SK-N-SH treated with all-trans-retinoic acid at 6 μM for 48 hours (cell line): ENCODE data around the gene ICE1.

Experiments used
- BACH2 ChIP-seq: fragments of 250-450 bp; sonication (Bioruptor Pico); IDR thresholded peaks from 2 replicates; pipeline ENCODE4 v1.9.0; 2021; ENCODE audit warnings: mild to moderate bottlenecking, borderline replicate concordance
- GLIS3 ChIP-seq: fragments of 250-450 bp; sonication (Bioruptor Pico); IDR thresholded peaks from 2 replicates; pipeline ENCODE4 v1.5.0; 2020; ENCODE audit warnings: mild to moderate bottlenecking, moderate library complexity
- ZFP3 ChIP-seq: fragments of 250-450 bp; sonication (Bioruptor Pico); IDR thresholded peaks from 2 replicates; pipeline ENCODE4 v1.5.0; 2020; ENCODE audit warnings: mild to moderate bottlenecking, moderate library complexity
- TF ChIP-seq, protein P1 (sequence below): fragments of 250-450 bp; sonication (Bioruptor Pico); IDR thresholded peaks from 2 replicates; pipeline ENCODE4 v1.5.0; 2020; ENCODE audit warnings: mild to moderate bottlenecking, moderate library complexity
- TF ChIP-seq, protein P2 (sequence below): fragments of 250-450 bp; sonication (Bioruptor Pico); IDR thresholded peaks from 2 replicates; pipeline ENCODE4 v1.8.0; 2020; ENCODE audit warnings: mild to moderate bottlenecking, moderate library complexity, borderline replicate concordance
- TF ChIP-seq, protein P3 (sequence below): fragments of 250-450 bp; sonication (Bioruptor Pico); IDR thresholded peaks from 2 replicates; pipeline ENCODE4 v1.5.1; 2020; ENCODE audit warnings: low read depth, mild to moderate bottlenecking, moderate library complexity
- TF ChIP-seq, protein P4 (sequence below): fragments of 250-450 bp; sonication (Bioruptor Pico); IDR thresholded peaks from 2 replicates; pipeline ENCODE4 v1.5.1; 2021; ENCODE audit warnings: mild to moderate bottlenecking, moderate library complexity

GRCh38 chr5:5374009-5374715, 48.3 kb upstream of the ICE1 start:
- TF ChIP-seq ZFP3 (no peak), GLIS3 (CRISPR knock-in tag) (no peak), BACH2 (no peak)
- TF ChIP-seq, protein P1, sequence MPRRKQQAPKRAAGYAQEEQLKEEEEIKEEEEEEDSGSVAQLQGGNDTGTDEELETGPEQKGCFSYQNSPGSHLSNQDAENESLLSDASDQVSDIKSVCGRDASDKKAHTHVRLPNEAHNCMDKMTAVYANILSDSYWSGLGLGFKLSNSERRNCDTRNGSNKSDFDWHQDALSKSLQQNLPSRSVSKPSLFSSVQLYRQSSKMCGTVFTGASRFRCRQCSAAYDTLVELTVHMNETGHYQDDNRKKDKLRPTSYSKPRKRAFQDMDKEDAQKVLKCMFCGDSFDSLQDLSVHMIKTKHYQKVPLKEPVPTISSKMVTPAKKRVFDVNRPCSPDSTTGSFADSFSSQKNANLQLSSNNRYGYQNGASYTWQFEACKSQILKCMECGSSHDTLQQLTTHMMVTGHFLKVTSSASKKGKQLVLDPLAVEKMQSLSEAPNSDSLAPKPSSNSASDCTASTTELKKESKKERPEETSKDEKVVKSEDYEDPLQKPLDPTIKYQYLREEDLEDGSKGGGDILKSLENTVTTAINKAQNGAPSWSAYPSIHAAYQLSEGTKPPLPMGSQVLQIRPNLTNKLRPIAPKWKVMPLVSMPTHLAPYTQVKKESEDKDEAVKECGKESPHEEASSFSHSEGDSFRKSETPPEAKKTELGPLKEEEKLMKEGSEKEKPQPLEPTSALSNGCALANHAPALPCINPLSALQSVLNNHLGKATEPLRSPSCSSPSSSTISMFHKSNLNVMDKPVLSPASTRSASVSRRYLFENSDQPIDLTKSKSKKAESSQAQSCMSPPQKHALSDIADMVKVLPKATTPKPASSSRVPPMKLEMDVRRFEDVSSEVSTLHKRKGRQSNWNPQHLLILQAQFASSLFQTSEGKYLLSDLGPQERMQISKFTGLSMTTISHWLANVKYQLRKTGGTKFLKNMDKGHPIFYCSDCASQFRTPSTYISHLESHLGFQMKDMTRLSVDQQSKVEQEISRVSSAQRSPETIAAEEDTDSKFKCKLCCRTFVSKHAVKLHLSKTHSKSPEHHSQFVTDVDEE: no peak
- TF ChIP-seq, protein P2, sequence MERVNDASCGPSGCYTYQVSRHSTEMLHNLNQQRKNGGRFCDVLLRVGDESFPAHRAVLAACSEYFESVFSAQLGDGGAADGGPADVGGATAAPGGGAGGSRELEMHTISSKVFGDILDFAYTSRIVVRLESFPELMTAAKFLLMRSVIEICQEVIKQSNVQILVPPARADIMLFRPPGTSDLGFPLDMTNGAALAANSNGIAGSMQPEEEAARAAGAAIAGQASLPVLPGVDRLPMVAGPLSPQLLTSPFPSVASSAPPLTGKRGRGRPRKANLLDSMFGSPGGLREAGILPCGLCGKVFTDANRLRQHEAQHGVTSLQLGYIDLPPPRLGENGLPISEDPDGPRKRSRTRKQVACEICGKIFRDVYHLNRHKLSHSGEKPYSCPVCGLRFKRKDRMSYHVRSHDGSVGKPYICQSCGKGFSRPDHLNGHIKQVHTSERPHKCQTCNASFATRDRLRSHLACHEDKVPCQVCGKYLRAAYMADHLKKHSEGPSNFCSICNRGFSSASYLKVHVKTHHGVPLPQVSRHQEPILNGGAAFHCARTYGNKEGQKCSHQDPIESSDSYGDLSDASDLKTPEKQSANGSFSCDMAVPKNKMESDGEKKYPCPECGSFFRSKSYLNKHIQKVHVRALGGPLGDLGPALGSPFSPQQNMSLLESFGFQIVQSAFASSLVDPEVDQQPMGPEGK (CRISPR knock-in tag): no peak
- TF ChIP-seq, protein P3, sequence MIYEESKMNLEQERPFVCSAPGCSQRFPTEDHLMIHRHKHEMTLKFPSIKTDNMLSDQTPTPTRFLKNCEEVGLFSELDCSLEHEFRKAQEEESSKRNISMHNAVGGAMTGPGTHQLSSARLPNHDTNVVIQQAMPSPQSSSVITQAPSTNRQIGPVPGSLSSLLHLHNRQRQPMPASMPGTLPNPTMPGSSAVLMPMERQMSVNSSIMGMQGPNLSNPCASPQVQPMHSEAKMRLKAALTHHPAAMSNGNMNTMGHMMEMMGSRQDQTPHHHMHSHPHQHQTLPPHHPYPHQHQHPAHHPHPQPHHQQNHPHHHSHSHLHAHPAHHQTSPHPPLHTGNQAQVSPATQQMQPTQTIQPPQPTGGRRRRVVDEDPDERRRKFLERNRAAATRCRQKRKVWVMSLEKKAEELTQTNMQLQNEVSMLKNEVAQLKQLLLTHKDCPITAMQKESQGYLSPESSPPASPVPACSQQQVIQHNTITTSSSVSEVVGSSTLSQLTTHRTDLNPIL (CRISPR knock-in tag): no peak
- TF ChIP-seq, protein P4, sequence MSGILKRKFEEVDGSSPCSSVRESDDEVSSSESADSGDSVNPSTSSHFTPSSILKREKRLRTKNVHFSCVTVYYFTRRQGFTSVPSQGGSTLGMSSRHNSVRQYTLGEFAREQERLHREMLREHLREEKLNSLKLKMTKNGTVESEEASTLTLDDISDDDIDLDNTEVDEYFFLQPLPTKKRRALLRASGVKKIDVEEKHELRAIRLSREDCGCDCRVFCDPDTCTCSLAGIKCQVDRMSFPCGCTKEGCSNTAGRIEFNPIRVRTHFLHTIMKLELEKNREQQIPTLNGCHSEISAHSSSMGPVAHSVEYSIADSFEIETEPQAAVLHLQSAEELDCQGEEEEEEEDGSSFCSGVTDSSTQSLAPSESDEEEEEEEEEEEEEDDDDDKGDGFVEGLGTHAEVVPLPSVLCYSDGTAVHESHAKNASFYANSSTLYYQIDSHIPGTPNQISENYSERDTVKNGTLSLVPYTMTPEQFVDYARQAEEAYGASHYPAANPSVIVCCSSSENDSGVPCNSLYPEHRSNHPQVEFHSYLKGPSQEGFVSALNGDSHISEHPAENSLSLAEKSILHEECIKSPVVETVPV (CRISPR knock-in tag): no peak
